BLaER1 (cell line): Measurements from ENCODE around the gene SOX8.

ENCODE experiments used
- H3K27ac ChIP-seq: shearing (Covaris generic); formaldehyde crosslinking; 2 replicates; pipeline ENCODE4 v1.8.1; 2022
- H3K27me3 ChIP-seq: shearing (Covaris generic); formaldehyde crosslinking; 2 replicates; pipeline ENCODE4 v1.8.1; 2022
- H3K36me3 ChIP-seq: shearing (Covaris generic); formaldehyde crosslinking; 2 replicates; pipeline ENCODE4 v1.8.1; 2022
- H3K4me1 ChIP-seq: shearing (Covaris generic); formaldehyde crosslinking; 2 replicates; pipeline ENCODE4 v1.8.1; 2022
- H3K4me2 ChIP-seq: shearing (Covaris generic); formaldehyde crosslinking; 2 replicates; pipeline ENCODE4 v1.8.1; 2022
- H3K4me3 ChIP-seq: shearing (Covaris generic); formaldehyde crosslinking; 2 replicates; pipeline ENCODE4 v1.8.1; 2022
- H3K9ac ChIP-seq: shearing (Covaris generic); formaldehyde crosslinking; 2 replicates; pipeline ENCODE4 v1.8.1; 2022
- H3K9me3 ChIP-seq: shearing (Covaris generic); formaldehyde crosslinking; 2 replicates; pipeline ENCODE4 v1.8.1; 2022
- H4K20me1 ChIP-seq: shearing (Covaris generic); formaldehyde crosslinking; 2 replicates; pipeline ENCODE4 v1.8.1; 2022
- Cebpa-rat ChIP-seq: shearing (Covaris generic); IDR thresholded peaks from 2 replicates; pipeline ENCODE4 v1.8.1; 2022

Gene SOX8

DNA sequence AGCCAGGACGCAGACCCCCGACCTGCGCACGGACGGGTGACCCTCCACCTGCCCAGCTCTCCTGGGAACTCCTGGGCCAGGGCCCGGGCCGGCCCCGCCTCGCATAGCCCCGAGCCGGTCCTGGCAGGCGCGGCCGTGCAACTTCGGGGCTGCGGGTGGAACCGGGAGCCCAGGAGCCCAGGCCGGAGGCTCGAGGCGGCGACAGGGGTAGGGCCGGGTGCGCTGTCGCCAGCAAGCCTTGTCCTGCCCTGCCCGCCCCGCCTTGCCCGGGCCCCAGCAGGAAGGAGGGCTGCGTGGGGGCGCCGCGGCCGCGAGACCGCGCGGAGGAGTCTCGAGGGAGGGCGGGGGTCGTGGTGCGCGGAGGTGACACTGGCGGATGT, 11.2 kb upstream of the SOX8 start:
- H3K4me1 ChIP-seq = peaks cover 47% of the 10 kb centered on the region

GRCh38 chr16:970766-971581, 10.6 kb upstream of the SOX8 start, which contains the start of gene LMF1:
LMF1 (minus strand) TSS chr16:970984; CDS start chr16:970980, 4 bp downstream.
- Histone ChIP-seq H4K20me1 (peaks cover 17% of the 10 kb centered on the region), H3K36me3 (peaks cover 20% of the 10 kb centered on the region), H3K27me3 (peaks cover 37% of the 10 kb centered on the region), H3K27ac (peak within 1 kb of the TSS; percentile 93), H3K4me2 (peak within 1 kb of the TSS; percentile 100), H3K9me3 (peaks cover 5% of the 10 kb centered on the region; the same call in 1 of the 2 replicates), H3K4me1 (peaks cover 53% of the 10 kb centered on the region), H3K9ac (peak within 1 kb of the TSS; percentile 94), H3K4me3 (peak within 1 kb of the TSS; percentile 94)
- no peak for TF ChIP-seq Cebpa-rat

More for the DNA sequence above, 11.2 kb upstream of the SOX8 start:
- peaks cover 31% of the 10 kb centered on the region for H3K27me3 ChIP-seq
- peak overlapping the region; percentile 94 for H3K4me3 ChIP-seq
- peak overlapping the region; percentile 94 for H3K9ac ChIP-seq
- H3K36me3 ChIP-seq = peaks cover 26% of the 10 kb centered on the region
- H4K20me1 ChIP-seq = peaks cover 17% of the 10 kb centered on the region
- H3K27ac ChIP-seq = peak overlapping the region; percentile 93
- H3K4me2 ChIP-seq = peak overlapping the region; percentile 100
- H3K9me3 ChIP-seq = peaks cover 11% of the 10 kb centered on the region; the same call in 1 of the 2 replicates
- TF ChIP-seq Cebpa-rat = no peak

- no peaks in the 10 kb centered on the region for H3K9me3 ChIP-seq
- H4K20me1 ChIP-seq = peaks cover 20% of the 10 kb centered on the region
- H3K36me3 ChIP-seq = peaks cover 15% of the 10 kb centered on the region
- peaks cover 43% of the 10 kb centered on the region for H3K27me3 ChIP-seq
- peak overlapping the region; percentile 94; the same call in 1 of the 2 replicates for H3K4me3 ChIP-seq
- H3K4me1 ChIP-seq = peaks cover 59% of the 10 kb centered on the region
- H3K9ac ChIP-seq = no peak overlapping the region
- peak overlapping the region; percentile 100 for H3K4me2 ChIP-seq
- TF ChIP-seq Cebpa-rat = no peak
- no peak overlapping the region for H3K27ac ChIP-seq
Observed at GRCh38 chr16:971582-971905, 10.0 kb upstream of the SOX8 start.

DNA sequence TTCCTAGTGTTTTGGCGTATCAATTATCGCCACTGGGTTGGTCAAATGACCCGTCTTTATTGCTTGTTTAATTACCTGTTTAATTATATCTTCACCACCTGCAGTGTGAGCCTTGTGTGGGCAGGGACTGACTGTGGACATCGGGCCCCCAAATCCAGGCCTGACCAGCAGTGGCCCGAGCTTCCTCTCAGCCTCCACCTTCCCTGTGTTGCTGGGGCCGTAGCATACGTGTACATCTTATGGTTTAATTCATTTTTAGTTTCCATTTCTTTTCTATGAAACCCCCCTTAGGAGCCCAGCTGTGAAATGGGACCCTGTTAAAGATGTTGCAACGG, 9.6 kb upstream of the SOX8 start:
- H3K4me1 ChIP-seq = peaks cover 61% of the 10 kb centered on the region
- H3K9me3 ChIP-seq = no peaks in the 10 kb centered on the region
- no peak for TF ChIP-seq Cebpa-rat
- peaks cover 10% of the 10 kb centered on the region for H3K36me3 ChIP-seq
- H3K27me3 ChIP-seq = peaks cover 47% of the 10 kb centered on the region
- H3K9ac ChIP-seq = no peak overlapping the region
- H3K4me3 ChIP-seq = no peak overlapping the region
- H3K27ac ChIP-seq = no peak overlapping the region
- H4K20me1 ChIP-seq = peaks cover 24% of the 10 kb centered on the region
- H3K4me2 ChIP-seq = no peak overlapping the region

DNA sequence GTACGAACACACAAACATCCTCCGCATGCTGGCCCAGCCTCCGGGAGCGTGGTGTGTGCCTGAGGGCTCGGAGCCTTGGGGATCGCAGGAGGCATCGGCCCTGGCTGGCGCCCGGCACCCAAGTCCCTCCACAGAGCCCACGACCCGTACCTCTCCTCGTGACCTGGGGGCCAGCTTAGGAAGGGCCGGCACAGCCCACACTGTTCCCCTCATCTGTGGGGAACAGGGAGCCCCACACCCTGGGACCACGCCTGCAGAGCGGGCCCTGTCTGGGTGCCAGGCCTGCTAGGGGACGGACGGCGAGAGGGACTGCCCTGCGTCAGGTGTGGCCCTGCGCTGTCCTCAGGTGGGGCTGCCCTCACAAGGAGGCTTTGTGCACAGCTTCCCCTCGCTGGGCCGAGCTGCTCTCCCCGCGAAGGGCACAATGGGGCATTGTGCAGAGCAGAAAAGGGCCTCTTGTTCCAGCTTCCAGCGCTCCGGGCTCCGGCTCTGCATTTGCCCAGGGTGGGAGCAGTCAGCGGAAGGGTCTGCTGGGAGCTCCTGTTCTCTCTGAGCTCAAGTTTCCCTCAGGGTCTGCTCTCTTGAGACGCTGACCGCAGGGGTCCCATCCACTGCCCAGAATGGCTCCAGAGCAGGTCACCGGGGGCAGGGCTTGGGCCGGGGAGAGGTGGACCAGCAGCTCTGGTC, 9.1 kb upstream of the SOX8 start:
- TF ChIP-seq Cebpa-rat = no peak
- H3K4me1 ChIP-seq = peaks cover 61% of the 10 kb centered on the region
- no peak overlapping the region for H3K4me3 ChIP-seq
- H4K20me1 ChIP-seq = peaks cover 28% of the 10 kb centered on the region
- H3K4me2 ChIP-seq = no peak overlapping the region
- H3K27ac ChIP-seq = no peak overlapping the region
- H3K9ac ChIP-seq = no peak overlapping the region
- peaks cover 5% of the 10 kb centered on the region for H3K36me3 ChIP-seq
- peaks cover 50% of the 10 kb centered on the region for H3K27me3 ChIP-seq
- H3K9me3 ChIP-seq = no peaks in the 10 kb centered on the region

- Histone ChIP-seq H3K36me3 (no peaks in the 10 kb centered on the region), H3K4me3 (no peak overlapping the region), H3K4me1 (peaks cover 59% of the 10 kb centered on the region), H4K20me1 (peaks cover 19% of the 10 kb centered on the region), H3K27me3 (peaks cover 58% of the 10 kb centered on the region), H3K4me2 (no peak overlapping the region), H3K27ac (no peak overlapping the region), H3K9ac (no peak overlapping the region), H3K9me3 (no peaks in the 10 kb centered on the region)
- TF ChIP-seq Cebpa-rat = no peak
Observed at GRCh38 chr16:973366-973765, 8.2 kb upstream of the SOX8 start.

DNA sequence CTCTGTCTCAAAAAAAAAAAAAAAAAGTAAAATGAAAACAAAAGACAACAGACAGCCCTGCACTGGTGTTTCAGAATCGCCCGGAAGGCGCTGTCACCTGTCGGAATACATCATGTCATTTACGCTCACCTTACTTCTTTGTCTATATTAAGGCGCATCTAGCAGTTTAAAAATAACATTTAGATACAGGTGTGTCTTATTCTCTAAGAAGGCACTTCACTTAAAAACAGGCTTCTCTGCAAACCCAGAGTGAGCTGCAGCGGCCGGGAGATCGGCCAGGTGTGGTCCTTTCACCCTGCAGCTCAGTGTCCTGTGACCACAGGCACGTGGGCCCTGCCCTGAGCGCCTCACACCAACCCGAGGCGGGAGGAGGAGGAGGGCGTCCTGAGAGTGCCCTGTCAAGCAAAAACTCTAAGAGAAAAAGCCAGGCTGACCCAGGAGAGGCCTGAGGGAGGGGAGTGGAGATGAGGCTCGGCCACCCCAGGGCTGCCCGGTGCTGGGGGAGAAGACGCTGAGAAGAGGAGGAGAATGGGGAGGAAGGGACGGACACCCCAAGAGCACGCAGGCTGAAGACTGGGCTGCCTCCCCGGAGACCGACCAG, 7.5 kb upstream of the SOX8 start:
- H3K36me3 ChIP-seq = no peaks in the 10 kb centered on the region
- H3K4me3 ChIP-seq = no peak overlapping the region
- H3K27me3 ChIP-seq = peaks cover 65% of the 10 kb centered on the region
- H3K9ac ChIP-seq = no peak overlapping the region
- no peaks in the 10 kb centered on the region for H3K9me3 ChIP-seq
- H3K27ac ChIP-seq = no peak overlapping the region
- peaks cover 58% of the 10 kb centered on the region for H3K4me1 ChIP-seq
- no peak for TF ChIP-seq Cebpa-rat
- peaks cover 19% of the 10 kb centered on the region for H4K20me1 ChIP-seq
- peak overlapping the region; percentile 21; the same call in 1 of the 2 replicates for H3K4me2 ChIP-seq

- Histone ChIP-seq H3K36me3 (no peaks in the 10 kb centered on the region), H3K9me3 (no peaks in the 10 kb centered on the region), H3K27ac (no peak overlapping the region), H3K4me1 (peaks cover 55% of the 10 kb centered on the region), H3K4me2 (peak overlapping the region; percentile 44; the same call in 1 of the 2 replicates), H3K4me3 (no peak overlapping the region), H3K9ac (no peak overlapping the region), H3K27me3 (peaks cover 72% of the 10 kb centered on the region), H4K20me1 (peaks cover 24% of the 10 kb centered on the region)
- TF ChIP-seq Cebpa-rat = no peak
Observed at GRCh38 chr16:974611-975261, 6.8 kb upstream of the SOX8 start.

DNA sequence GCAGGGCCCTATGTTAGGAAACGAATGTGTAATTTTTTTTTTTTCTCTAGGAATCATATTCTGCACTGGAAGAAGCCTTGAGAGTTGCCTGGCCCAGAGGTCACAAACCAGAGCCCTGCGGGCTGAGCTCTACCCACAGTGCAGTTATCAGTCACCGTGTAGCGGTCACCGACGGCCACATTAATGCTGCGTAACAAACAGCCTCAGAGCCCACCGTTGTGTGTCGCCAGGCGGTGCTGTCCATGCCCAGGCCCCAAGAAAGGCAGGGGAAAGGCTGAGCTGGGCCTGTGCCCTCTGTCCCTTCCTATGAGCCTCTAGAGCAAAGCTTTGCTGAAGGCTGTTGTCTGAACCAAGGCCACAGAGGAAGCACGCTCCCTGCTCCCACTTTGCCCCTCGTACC, 6.3 kb upstream of the SOX8 start:
- H3K4me2 ChIP-seq = peak overlapping the region; percentile 44
- no peak overlapping the region for H3K27ac ChIP-seq
- peaks cover 55% of the 10 kb centered on the region for H3K4me1 ChIP-seq
- no peaks in the 10 kb centered on the region for H3K9me3 ChIP-seq
- no peak overlapping the region for H3K4me3 ChIP-seq
- TF ChIP-seq Cebpa-rat = no peak
- H4K20me1 ChIP-seq = peaks cover 29% of the 10 kb centered on the region
- H3K36me3 ChIP-seq = no peaks in the 10 kb centered on the region
- peaks cover 77% of the 10 kb centered on the region for H3K27me3 ChIP-seq
- no peak overlapping the region for H3K9ac ChIP-seq
